GM21825 (cell line): ENCODE measurements around the gene LMCD1.

Experiments used
- ATAC-seq: cut with Tn5 transposase; IDR thresholded peaks from one replicate; pipeline ENCODE4 v1.9.1; 2021; ENCODE audit warnings: mild to moderate bottlenecking, moderate library complexity; ENCODE audit not compliant: unreplicated experiment

Gene LMCD1

GRCh38 chr3:8530581-8530980 is 29.0 kb downstream of the LMCD1 start:
- no peak for ATAC-seq

- ATAC-seq = no peak
These were observed 30.7 kb downstream of the LMCD1 start for GRCh38 chr3:8532251-8532871.

- ATAC-seq = no peak
These were observed 34.8 kb downstream of the LMCD1 start for GRCh38 chr3:8536096-8537056.

DNA sequence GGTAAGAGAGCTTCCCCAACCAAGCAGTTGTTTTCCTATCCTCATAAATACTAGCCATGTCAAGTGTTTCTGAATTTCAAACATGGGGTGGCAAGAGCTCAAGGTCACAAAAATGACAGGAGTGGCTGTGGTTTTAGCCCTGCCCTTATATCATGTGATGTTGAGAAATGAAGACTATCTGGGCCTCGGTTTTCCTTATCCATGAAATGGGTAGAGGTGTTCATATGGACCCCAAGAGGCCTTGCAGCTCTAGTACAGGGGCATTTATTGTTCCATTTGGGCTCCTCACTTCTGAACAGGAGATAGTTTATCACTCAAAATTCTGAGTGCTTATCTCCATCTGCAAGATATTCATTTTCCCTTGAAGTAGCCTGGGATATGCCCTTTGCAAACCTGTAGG is 35.8 kb downstream of the LMCD1 start:
- no peak for ATAC-seq

- ATAC-seq = no peak
These were observed 36.6 kb downstream of the LMCD1 start for GRCh38 chr3:8538223-8538622.

- ATAC-seq = no peak
These were observed 37.3 kb downstream of the LMCD1 start for GRCh38 chr3:8538913-8539312.

DNA sequence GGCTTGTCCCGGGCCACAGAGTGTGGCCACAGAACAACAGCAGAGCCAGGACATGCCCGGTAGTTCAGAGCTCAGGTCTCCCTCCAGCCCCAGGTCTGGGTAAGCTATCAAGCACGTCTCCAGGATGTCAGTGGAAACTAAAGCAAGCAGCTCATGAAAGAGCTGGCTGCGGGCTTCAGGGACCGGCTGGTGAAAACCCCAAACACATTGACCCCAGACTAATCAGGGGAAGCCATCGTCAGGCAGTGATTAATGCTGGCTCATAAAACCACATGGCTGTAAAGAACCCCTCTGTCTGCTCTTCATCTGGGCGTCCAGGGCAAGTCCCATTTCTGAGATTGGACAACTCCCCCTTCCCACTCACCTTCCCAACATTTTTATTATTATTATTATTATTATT is 37.8 kb downstream of the LMCD1 start:
- no peak for ATAC-seq

GRCh38 chr3:8540456-8540855 is 38.8 kb downstream of the LMCD1 start:
- ATAC-seq = no peak

DNA sequence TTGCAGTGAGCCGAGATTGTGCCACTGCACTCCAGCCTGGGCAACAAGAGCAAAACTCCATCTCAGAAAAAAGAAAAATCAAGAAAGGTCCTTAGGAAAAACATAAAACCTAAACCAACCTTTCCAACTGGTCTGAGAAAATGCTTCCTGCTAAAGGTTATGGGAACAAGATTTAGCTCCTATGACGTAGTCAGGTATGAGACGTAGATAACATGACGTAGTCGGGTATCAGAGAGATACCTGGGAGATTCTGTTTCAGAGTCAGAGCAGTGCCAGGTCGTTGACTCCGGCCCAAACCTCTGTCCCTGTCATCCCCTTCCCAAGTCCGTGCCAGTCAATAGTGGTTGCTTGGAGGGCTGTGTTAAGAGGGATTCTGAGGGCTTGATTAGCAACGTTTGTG is 39.9 kb downstream of the LMCD1 start:
- ATAC-seq = no peak

GRCh38 chr3:8542190-8543135 is 40.8 kb downstream of the LMCD1 start:
- no peak for ATAC-seq

DNA sequence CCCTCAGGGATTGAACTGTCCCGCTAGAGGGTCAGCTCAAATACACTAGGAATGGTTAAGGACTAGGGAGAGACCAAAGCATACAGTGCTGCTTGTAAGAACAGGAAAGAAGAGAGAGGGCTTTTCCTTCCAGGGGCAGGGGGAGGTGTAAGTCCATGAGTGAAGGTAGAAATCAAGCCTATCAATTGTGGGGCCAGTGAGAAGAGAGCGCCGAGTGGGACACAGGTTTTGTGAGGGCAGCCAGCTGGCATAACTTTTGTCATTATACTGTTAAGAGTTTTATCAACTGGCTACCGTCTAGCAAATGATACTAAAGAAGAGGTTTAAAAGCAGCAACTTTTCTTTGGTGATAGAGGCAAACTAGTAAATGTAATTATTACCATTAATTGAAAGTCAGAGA is 45.0 kb downstream of the LMCD1 start:
- no peak for ATAC-seq

DNA sequence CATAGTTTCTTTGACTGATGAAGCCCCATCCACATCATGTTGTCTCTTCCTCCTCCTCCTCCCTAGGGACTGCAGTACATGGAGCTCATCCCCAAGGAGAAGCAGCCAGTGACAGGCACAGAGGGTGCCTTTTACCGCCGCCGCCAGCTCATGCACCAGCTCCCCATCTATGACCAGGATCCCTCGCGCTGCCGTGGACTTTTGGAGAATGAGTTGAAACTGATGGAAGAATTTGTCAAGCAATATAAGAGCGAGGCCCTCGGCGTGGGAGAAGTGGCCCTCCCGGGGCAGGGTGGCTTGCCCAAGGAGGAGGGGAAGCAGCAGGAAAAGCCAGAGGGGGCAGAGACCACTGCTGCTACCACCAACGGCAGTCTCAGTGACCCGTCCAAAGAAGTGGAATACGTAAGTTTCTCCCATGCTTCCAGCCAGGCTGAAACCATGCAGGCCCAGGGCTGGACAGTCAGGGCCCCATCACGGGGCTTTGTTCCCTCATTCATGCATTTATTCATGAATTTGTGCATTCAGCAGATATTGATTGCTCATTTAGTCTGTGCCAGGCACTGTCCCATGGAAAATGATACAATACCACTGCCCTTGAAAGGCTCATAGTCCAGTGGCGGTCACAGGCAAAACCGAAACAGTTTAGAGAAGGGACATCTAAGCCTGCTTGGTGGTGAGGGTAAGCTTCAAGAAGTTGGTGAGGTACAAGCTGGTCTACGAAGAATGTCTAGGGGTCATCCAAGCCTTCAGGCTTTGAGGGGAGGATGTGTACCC is 47.1 kb downstream of the LMCD1 start:
- ATAC-seq = no peak

DNA sequence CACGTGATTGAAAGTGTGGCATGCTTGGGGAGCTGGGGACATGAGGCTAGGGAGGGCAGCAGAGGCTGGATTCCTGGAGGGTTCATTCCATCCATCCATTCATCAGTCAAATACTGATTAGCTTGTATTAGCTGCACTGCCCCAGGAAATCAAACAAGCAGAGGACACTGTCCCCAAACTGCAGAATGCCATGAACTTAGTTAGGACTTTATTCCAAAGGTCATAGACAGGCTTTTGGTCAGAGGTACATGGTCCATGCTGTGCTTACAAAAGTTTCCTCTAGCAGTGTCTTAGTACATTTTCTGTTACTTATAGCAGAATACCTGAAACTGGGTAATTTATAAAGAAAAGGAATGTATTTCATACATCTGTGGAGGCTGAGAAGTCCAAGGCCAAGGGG is 47.7 kb downstream of the LMCD1 start:
- no peak for ATAC-seq

- ATAC-seq = no peak
These were observed 49.0 kb downstream of the LMCD1 start for GRCh38 chr3:8550611-8551010.

DNA sequence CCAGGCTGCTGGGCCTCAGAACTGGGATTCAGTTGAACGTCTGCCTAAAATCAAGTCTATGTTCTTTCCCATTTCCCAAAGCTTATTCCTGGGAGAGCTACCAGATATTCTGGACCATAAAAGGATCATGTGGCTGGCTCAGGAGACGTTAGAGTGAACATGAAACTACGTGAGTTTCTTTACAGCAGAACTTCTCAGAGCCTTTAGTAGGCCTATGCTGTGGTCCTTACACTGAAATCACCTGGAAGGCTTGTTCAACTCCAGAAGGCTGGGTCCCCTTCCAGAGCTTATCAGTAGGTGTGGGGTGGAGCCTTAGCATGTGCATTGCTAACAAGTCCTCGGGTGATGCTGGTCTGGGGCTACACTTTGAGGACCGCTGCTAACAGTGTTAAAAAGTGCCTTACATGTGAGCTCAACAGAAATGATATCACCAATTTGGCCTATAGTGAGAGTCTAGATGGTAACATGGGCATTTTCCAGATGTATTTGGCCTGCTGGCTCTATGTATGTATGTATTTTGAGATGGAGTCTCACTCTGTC is 50.7 kb downstream of the LMCD1 start:
- no peak for ATAC-seq

DNA sequence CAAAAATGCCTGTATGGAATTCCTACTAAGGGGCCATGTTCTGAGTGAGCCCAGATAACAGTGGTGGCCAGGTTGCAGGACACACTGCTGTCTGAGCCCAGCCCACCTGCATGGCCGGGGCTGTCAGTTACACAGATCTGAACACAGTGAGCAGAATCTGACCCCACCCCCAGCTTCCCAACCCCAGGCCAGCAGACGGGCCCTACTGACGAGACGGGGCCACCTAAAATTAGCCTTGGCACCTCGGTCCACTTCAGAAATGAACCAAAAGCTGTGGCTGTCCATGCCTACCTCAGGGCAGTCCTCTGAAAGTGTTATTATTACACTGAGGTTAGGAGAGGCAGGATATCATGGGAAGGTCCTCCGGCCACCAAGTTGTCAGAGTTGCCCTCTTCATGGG is 51.8 kb downstream of the LMCD1 start:
- ATAC-seq = no peak

- no peak for ATAC-seq
These were observed 53.1 kb downstream of the LMCD1 start for GRCh38 chr3:8554696-8555095.

DNA sequence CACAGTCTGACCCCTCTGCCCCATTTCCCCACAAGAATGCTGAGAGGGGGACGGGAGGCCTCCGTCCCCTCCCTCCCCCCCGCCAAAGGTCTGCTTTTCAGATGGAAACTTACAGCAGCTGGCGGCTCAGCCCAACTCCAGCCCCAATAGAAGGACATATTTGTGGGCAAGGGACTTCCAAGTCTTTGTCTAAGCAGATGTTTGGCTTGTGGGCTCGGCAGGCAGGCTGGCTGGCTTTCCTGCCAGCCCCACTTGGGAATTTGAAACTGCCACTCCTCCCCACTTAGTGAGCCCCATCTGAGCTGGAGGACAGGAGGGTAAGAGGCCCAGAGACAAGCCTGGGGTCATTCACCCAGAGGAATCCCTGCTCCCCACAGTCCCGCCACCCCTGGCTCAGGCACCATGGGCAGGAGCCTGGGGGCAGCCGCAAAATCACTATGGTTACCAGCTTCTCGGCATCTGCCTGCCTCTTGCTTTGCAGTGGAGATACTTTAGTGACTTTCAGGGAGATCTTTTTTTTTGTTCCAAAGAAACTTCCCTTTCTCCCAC is 53.6 kb downstream of the LMCD1 start:
- ATAC-seq = no peak

- ATAC-seq = no peak
These were observed 54.3 kb downstream of the LMCD1 start for GRCh38 chr3:8555725-8556472.
